Raji (cell line): ENCODE results near the gene EMILIN1.
A peak's percentile ranks its signal among the peaks of the same experiment; 100 is the strongest.

ENCODE experiments used
- POLR2A ChIP-seq: IDR thresholded peaks from 2 replicates; pipeline ENCODE4 v1.6.1; 2011; ENCODE audit warnings: low read depth, low read length, control low read depth; ENCODE audit not compliant: insufficient read depth

The EMILIN1 gene

GRCh38 chr2:27078267-27079194 lies at the start of gene EMILIN1:
EMILIN1 (plus strand) TSS chr2:27078615; CDS start chr2:27079066, 451 bp downstream.
- TF ChIP-seq POLR2A: no peak

GRCh38 chr2:27029051-27029450 lies 49.4 kb upstream of the EMILIN1 start:
- no peak for TF ChIP-seq POLR2A

- TF ChIP-seq POLR2A: peak; percentile 84
Measured at GRCh38 chr2:27032495-27033252, 45.7 kb upstream of the EMILIN1 start, which contains the start of gene TMEM214. TMEM214 (plus strand) TSS chr2:27032965; CDS start chr2:27033016, 51 bp downstream.

GRCh38 chr2:27033253-27033852 lies 45.1 kb upstream of the EMILIN1 start:
- TF ChIP-seq POLR2A: no peak

GRCh38 chr2:27038012-27038411 lies 40.4 kb upstream of the EMILIN1 start:
- TF ChIP-seq POLR2A: no peak

- TF ChIP-seq POLR2A: no peak
Measured at GRCh38 chr2:27038631-27039339, 39.6 kb upstream of the EMILIN1 start.

GRCh38 chr2:27039426-27039825 lies 39.0 kb upstream of the EMILIN1 start:
- TF ChIP-seq POLR2A: no peak

- TF ChIP-seq POLR2A: no peak
Measured at GRCh38 chr2:27039871-27040270, 38.5 kb upstream of the EMILIN1 start.

- no peak for TF ChIP-seq POLR2A
Measured at GRCh38 chr2:27040282-27040681, 38.1 kb upstream of the EMILIN1 start.

- no peak for TF ChIP-seq POLR2A
Measured at GRCh38 chr2:27041752-27042151, 36.7 kb upstream of the EMILIN1 start.

- TF ChIP-seq POLR2A: no peak
Measured at GRCh38 chr2:27042159-27042661, 36.2 kb upstream of the EMILIN1 start.

- TF ChIP-seq POLR2A: no peak
Measured at GRCh38 chr2:27042985-27043634, 35.3 kb upstream of the EMILIN1 start.

- TF ChIP-seq POLR2A: no peak; the same call in 1 of the 2 replicates
Measured at GRCh38 chr2:27049422-27050280, 28.8 kb upstream of the EMILIN1 start.

- peak; percentile 84 for TF ChIP-seq POLR2A
Measured at GRCh38 chr2:27050281-27050995, 28.0 kb upstream of the EMILIN1 start.
